ENCODE measurements around the gene E2F4.
A peak's percentile ranks its signal among the peaks of the same experiment; 100 is the strongest.

E2F4 gene

GRCh38 chr16:67190448-67191399 lies 1.2 kb upstream of the E2F4 start:
- peak; percentile 86 for DNase-seq (ENCODE audit: low spot score)

- peak; percentile 53 for DNase-seq (ENCODE audit: low spot score)
These were observed 452 bp upstream of the E2F4 start for GRCh38 chr16:67191411-67191994.

GRCh38 chr16:67192781-67193361 lies 916 bp downstream of the E2F4 start:
- DNase-seq (ENCODE audit: low spot score) = peak; percentile 58

- DNase-seq (ENCODE audit: low spot score) = peak; percentile 41
These were observed 1.6 kb downstream of the E2F4 start for GRCh38 chr16:67193536-67193935.

GRCh38 chr16:67194260-67194659 lies 2.3 kb downstream of the E2F4 start:
- DNase-seq (ENCODE audit: low spot score) = peak; percentile 92

GRCh38 chr16:67195676-67196075 lies 3.7 kb downstream of the E2F4 start:
- DNase-seq (ENCODE audit: low spot score) = no peak

- no peak for DNase-seq (ENCODE audit: low spot score)
These were observed 4.9 kb downstream of the E2F4 start for GRCh38 chr16:67196881-67197280.

GRCh38 chr16:67197704-67198103 lies 5.7 kb downstream of the E2F4 start:
- no peak for DNase-seq (ENCODE audit: low spot score)

GRCh38 chr16:67198238-67198734 lies 6.3 kb downstream of the E2F4 start:
- peak; percentile 73 for DNase-seq (ENCODE audit: low spot score)

- DNase-seq (ENCODE audit: low spot score) = no peak
These were observed 7.3 kb downstream of the E2F4 start, which contains the start of gene ELMO3 for GRCh38 chr16:67199011-67199807. TSS of gene ELMO3 (plus strand) at chr16:67199131. CDS start at chr16:67199327, 196 bp downstream.

GRCh38 chr16:67199808-67200198 lies 7.8 kb downstream of the E2F4 start:
- DNase-seq (ENCODE audit: low spot score) = no peak

- DNase-seq (ENCODE audit: low spot score) = no peak
These were observed 8.5 kb downstream of the E2F4 start for GRCh38 chr16:67200491-67200890.

GRCh38 chr16:67201411-67202345 lies 9.7 kb downstream of the E2F4 start:
- no peak for DNase-seq (ENCODE audit: low spot score)

GRCh38 chr16:67202426-67202825 lies 10.5 kb downstream of the E2F4 start:
- no peak for DNase-seq (ENCODE audit: low spot score)

- no peak for DNase-seq (ENCODE audit: low spot score)
These were observed 11.1 kb downstream of the E2F4 start for GRCh38 chr16:67202956-67203493.

GRCh38 chr16:67204076-67204475 lies 12.1 kb downstream of the E2F4 start:
- DNase-seq (ENCODE audit: low spot score) = no peak

- DNase-seq (ENCODE audit: low spot score) = no peak
These were observed 14.3 kb downstream of the E2F4 start for GRCh38 chr16:67206129-67206837.

- DNase-seq (ENCODE audit: low spot score) = no peak
These were observed 14.9 kb downstream of the E2F4 start for GRCh38 chr16:67206838-67207248.

GRCh38 chr16:67207249-67208091 lies 15.5 kb downstream of the E2F4 start:
- DNase-seq (ENCODE audit: low spot score) = peak; percentile 63

Measured in hematopoietic multipotent progenitor cell treated with erythropoietin and hydrocortisone succinate and interleukin-3 and kit ligand, for 15 days (in vitro differentiated cells).